GM21526 (cell line): Measurements from ENCODE around the gene RASSF10.

Source experiments
- ATAC-seq: cut with Tn5 transposase; IDR thresholded peaks from one replicate; pipeline ENCODE4 v1.9.1; 2021; ENCODE audit warnings: moderate library complexity; ENCODE audit not compliant: unreplicated experiment, low FRiP score

RASSF10 gene

DNA sequence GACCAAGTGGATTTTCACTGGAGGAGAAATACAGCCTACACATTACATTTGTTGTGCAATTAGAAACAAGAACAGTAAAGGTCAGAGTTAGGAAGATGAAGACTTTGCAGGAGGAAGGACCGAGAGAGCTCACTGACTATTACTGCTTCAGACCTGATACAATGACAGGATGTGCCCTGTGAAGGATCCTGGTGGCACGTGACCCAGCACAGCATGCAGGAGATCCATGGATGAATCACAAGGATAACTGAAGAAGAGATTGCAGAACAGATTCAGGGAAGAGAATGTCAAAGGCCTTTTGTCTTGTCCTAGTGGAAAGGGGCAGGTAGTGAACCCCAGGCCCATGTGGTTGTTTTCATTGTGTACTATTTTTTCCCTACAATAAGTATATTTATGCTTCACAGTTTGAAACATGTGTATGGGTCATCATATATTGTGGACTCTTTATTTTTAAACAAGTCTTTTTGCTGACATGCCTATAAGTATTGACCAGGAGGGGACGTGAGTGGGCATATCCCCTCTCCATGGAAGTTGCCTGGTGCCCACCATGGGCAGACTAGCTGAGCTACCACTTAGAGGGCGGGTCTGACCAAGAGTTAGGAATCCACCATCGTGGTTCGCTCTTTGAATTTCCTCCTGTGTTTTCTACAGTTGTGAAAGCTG lies 44.3 kb downstream of the RASSF10 start:
- ATAC-seq: no peak

DNA sequence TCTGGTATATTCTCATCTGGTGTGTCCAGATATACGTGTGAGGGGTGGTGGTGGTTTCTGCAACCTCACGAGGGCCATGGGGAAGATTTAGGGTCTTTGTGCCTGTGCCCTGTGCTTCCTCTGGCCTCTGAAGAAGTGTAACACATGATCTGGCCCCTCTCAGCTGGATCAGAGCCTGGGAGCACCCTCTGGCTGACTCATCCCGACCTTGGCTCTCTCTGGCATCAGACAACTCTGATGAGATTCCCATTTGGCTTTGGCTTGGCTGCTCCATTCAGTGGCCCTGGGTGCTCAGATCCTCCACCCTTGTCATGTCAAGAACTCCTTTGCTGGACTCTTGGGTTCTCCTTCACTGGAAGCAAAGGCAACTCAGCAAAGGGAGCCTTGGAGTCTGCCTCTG lies 45.2 kb downstream of the RASSF10 start:
- no peak for ATAC-seq

DNA sequence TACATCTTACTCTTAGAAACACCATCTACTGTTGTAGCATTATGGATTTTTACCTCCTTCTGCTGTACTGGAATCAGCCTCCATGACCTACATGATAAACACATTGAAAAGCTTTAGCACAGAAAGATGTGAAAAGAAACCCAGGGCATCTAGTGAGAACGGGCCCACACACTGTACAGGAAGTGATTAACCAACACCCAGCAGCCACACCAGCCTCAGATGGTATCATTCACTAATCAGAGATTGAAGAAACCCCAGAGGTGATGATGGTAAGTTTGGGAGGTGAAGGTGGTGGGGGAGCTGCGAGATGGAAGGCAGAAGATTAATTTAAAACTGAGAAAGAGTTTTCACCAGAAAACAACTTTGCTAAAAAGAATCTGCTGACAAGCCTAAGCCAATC lies 46.1 kb downstream of the RASSF10 start:
- ATAC-seq: no peak

DNA sequence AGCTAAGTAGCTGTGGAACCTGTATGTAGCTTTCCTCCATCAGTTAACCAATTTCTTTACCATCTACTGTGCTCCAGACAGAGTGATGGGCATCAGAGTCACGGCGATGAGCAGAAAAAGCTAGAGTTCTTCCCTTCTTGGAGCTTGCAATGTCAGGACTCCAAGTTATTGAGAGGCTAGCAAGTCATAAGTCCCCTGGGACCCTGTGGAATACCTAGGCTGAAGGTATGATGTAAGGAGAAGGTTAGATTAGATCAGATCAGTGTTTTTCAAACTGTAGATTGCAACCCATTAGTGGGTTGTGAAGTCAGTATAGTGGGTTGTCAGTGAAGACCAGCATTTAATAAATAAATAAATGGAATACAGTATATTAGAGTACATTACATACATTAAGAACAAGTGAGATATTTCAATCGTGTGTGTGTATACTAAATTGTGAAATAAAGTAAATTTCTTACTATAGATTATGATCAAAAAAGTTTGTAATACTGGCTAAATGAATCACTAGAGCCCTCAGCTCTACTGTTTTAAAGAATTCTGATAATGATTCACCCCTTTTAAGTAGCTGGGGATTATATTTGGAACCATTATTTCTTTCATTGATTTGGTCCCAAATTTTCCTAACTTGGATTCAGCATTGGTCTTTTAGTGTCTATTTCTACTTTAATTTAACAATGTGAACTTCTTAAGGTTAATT lies 52.3 kb downstream of the RASSF10 start:
- ATAC-seq: no peak
